GM21423 (cell line): ENCODE results near the gene LRIT2.

Source experiments
- ATAC-seq: cut with Tn5 transposase; IDR thresholded peaks from one replicate; pipeline ENCODE4 v1.9.1; 2021; ENCODE audit warnings: mild to moderate bottlenecking, moderate library complexity; ENCODE audit not compliant: unreplicated experiment

LRIT2 gene

DNA sequence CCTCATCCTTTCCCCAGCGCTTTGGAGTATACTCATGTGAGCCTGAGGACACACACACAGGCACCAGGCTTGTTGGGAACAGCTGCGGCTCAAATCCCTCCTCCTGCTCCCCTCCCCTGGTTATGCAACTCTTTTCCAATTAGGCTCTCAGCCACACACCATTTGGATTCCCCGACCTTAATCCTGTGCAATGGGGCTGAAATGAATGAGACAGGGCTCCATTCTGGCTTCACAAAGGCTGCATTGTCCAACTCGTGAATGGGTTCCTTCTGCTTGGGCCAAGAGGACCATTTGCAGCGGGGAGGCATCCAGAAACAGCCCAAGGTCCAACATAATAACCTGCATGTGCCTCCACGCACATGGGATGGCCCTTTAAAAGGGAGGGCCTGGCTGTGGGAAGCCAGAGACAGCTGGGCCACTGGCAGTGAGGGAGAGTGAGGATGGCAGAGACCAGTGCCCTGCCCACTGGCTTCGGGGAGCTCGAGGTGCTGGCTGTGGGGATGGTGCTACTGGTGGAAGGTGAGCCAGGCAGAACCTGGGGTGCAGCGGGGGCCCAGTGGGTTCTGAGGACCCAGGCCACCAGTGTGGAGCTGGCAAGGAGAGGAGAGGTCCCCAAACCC, 19.4 kb upstream of the LRIT2 start, which contains the start of gene RGR:
RGR (plus strand) TSS at position 403 of the 620 bp plus-strand sequence; CDS start at position 441, 38 bp downstream.
- ATAC-seq, result no peak

DNA sequence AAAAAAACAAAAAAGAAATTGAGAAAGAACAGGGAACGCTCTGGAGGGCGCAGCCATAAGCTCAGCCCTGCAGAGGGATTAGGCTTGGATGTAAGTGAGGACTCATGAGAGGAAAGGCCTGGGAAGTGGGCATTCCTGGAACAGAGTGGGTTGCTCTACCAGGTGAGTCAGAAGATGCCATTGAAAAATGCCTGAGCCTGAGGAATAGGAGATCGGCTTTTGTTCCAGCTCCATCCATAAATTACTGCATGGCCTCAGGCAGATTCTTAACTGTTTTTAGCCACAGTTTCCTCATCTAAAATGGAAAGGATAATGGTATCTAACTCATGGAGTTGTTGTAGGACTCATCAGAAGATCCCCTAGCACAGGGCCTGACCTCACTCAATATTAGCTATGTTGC, 18.4 kb upstream of the LRIT2 start:
- ATAC-seq, result no peak

- ATAC-seq, result no peak
These were observed 15.9 kb upstream of the LRIT2 start, which contains the start of gene LRIT1 for GRCh38 chr10:84241185-84241790. LRIT1 (minus strand) TSS chr10:84241546; CDS start chr10:84241439, 107 bp downstream.

- ATAC-seq, result no peak
These were observed 13.6 kb upstream of the LRIT2 start for GRCh38 chr10:84238909-84239308.

- ATAC-seq, result no peak
These were observed 12.1 kb upstream of the LRIT2 start for GRCh38 chr10:84237199-84238051.

DNA sequence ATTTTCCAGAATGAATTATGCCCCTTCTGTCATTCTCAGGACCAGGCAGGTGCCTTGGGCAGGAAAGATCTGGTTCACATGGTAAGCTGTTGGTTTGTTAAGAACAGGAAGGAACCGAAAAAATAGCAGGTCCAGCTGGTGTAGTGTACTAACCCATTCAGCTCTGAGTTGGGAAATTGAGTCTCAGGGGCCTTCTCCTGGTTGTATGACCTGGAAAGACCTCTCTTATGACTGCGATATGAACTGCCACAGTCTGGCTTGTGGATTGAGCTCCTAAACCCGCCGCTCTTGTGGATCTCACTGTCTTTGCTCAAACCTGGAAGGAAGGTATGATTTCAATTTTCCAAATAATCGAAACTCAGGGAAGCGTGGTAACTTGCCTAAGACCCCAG, 11.5 kb upstream of the LRIT2 start:
- no peak for ATAC-seq

DNA sequence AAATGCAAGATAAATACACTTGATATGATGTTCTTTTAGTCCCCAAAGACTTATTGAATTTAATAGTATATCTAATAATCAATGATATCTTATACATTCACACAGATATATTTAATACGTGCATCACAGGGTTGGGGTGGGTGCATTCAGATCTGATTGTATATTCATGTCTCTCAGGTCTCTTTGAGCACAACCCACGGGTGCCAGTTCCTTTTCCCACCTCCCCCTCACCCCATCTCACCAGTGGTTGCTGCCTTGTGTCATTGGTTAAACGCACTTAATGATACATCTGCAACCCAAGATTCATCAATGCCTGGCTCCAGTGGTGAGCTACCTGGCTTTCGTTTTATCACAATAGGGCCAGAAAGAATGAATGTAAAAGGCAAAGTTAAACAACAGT, 9.8 kb upstream of the LRIT2 start:
- no peak for ATAC-seq

GRCh38 chr10:84234479-84234878, 9.1 kb upstream of the LRIT2 start:
- ATAC-seq, result no peak

GRCh38 chr10:84233940-84234339, 8.6 kb upstream of the LRIT2 start:
- no peak for ATAC-seq

DNA sequence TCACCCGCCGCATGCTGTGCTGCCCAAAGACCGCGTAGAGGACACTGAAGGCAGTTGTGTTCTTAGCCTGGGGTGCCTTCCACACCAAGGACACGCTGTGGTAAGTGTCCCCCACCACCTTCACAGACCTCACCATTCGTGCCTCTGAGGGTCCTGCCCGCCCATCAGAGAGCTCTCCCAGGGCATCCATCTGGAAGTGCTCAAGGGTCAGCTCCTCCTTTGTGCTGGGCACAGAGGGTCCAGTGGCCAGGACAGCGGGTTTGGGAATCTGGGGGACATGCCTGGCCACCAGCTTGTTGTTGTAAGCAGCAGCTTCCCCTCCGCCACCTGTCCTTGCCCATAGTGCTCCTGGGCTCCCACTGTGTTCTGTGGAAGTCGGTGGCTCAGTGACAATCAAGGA, 7.0 kb upstream of the LRIT2 start:
- no peak for ATAC-seq

DNA sequence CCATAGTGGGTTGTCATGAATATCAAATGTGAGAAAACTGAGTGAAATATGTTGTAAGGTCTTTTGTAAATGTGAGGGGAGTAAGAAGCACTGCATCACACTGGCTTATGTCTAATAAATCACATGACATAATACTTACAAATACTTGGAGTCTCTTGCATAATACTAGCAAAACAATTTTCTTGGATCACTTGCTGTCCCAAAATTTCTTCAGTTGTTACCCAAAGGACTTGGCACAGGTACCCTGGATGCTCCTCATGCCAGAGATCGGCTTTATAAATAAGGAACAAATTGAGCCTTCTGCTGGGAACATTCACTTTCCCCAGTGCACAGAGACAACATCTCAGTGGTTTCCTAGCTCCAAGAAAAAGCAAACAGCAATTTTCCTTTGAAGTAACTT, 5.0 kb upstream of the LRIT2 start:
- ATAC-seq, result no peak

DNA sequence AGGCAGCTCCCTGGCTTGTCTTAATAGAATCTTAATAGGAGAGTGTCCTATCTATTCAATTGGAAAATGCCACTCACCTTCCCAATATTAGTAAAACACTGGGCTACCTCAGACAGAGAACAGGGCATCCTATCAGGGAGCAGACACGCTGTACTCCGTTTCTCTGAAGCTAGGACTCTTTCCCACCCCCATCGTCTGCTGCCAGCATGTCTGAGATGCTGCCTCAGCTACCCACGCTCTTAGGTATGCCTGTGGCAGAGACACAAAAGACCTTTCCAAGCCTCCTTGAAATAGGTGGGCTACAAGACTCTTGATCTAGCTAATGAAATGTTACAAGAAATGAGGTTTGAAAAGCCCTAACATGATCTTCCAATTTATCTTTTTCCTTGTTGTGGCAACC, 2.5 kb upstream of the LRIT2 start:
- ATAC-seq, result no peak

- no peak for ATAC-seq
These were observed 1.3 kb upstream of the LRIT2 start for GRCh38 chr10:84226616-84227015.

GRCh38 chr10:84224411-84225028, 824 bp downstream of the LRIT2 start:
- no peak for ATAC-seq

- no peak for ATAC-seq
These were observed 3.4 kb downstream of the LRIT2 start for GRCh38 chr10:84221916-84222315.

GRCh38 chr10:84217746-84218145, 7.6 kb downstream of the LRIT2 start:
- ATAC-seq, result no peak

DNA sequence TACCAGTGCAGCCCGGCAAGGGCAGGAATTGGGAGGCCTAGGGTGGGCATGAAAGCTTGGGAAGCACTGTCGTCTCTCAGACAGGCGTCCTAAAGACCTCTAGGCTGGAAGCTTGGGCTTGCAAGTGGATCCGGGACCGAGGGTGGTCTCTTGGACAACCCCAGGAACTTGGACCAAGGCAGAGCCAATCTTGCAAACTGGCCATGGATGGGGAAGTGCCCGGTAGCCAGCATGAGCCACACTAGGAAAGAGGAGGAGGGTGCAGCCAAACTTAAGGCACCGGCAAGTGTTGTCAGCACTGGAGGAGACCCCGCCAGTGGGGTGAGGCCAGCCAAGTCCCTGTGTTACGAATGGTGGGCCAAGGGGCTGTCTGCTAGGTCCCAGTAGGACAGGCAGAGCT, 8.5 kb downstream of the LRIT2 start:
- ATAC-seq, result no peak

- peak; percentile 81 for ATAC-seq
These were observed 10.6 kb downstream of the LRIT2 start for GRCh38 chr10:84214612-84215235.

DNA sequence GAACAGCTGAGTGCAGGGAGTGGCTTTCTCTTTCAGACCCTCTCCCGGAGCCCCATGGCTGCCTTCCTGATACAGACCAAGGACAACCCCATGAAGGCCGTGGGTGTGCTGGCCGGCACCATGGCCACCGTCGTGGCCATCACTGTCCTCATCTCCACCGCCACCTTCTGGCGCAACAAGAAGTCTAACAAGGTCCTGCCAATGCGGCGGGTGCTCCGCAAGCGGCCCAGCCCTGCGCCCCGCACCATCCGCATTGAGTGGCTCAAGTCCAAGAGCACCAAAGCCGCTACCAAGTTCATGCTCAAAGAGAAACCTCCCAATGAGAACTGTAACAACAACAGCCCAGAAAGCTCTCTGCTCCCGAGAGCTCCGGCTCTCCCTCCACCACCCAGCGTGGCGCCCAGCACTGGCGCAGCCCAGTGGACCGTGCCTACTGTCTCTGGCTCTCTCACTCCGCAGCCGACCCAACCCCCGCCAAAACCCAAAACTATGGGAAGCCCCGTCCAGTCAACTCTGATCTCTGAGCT, 11.2 kb downstream of the LRIT2 start:
- ATAC-seq, result no peak

- ATAC-seq, result no peak
These were observed 12.3 kb downstream of the LRIT2 start for GRCh38 chr10:84213076-84213475.

GRCh38 chr10:84212014-84212413, 13.3 kb downstream of the LRIT2 start:
- ATAC-seq, result no peak
